Activated CD4-positive, alpha-beta memory T cell treated with anti-CD3 and anti-CD28 coated beads, Interleukin-2, amount 10 ng/mL, durations not matched to agents 7 days and 5 days (primary cell): ENCODE data around the gene ALG12. TPM values are rescaled to one million over a fixed set of nuclear protein-coding genes. Genes with fewer than 3 reads are reported as not detected.

Source experiments
- CTCF ChIA-PET: fragments of 350-600 bp; sonication (Branson Sonifier 250); formaldehyde crosslinking; loops from one replicate; lab custom pipeline; 2021; ENCODE audit warnings: antibody characterized with exemption, inconsistent platforms; lab: Charles Lee
- POLR2A ChIA-PET: fragments of 350-600 bp; sonication (Branson Sonifier 250); formaldehyde crosslinking; loops from one replicate; lab custom pipeline; 2021; ENCODE audit warnings: antibody characterized with exemption; lab: Charles Lee
- DNase-seq: peaks from one replicate; pipeline ENCODE4 v3.0.0-alpha.2; 2020
- H3K27ac Mint-ChIP-seq: one replicate; pipeline ENCODE4 v1.8.0; 2021; ENCODE audit warnings: mild to moderate bottlenecking, mixed read lengths
- H3K27me3 Mint-ChIP-seq: one replicate; pipeline ENCODE4 v1.8.0; 2021; ENCODE audit warnings: mixed read lengths
- H3K36me3 Mint-ChIP-seq: one replicate; pipeline ENCODE4 v1.8.0; 2021; ENCODE audit warnings: low read depth, mixed read lengths
- H3K4me1 Mint-ChIP-seq: one replicate; pipeline ENCODE4 v1.8.0; 2021; ENCODE audit warnings: mixed read lengths
- H3K4me3 Mint-ChIP-seq: one replicate; pipeline ENCODE4 v1.8.0; 2021; ENCODE audit warnings: mild to moderate bottlenecking, mixed read lengths
- H3K9me3 Mint-ChIP-seq: one replicate; pipeline ENCODE4 v1.8.0; 2021; ENCODE audit warnings: mixed read lengths
- total RNA-seq, 2 experiments: library from RNA; stranded (reverse); gene quantifications; one replicate each; pipeline ENCODE4 v1.2.3, GENCODE V29; 2021

The ALG12 gene
- total RNA-seq, 2 experiments from 2014 or later = 14.7 to 20.6 TPM

- peaks cover 59% of the 10 kb centered on the region for H3K36me3 Mint-ChIP-seq
- peaks cover 34% of the 10 kb centered on the region for H3K9me3 Mint-ChIP-seq
- no peak overlapping the region for H3K4me3 Mint-ChIP-seq
- no peak for DNase-seq
- H3K27me3 Mint-ChIP-seq = no peaks in the 10 kb centered on the region
- H3K4me1 Mint-ChIP-seq = peaks cover 70% of the 10 kb centered on the region
- ChIA-PET POLR2A (interaction anchor here (0.8 to 3.2 kb wide), 11 partner anchors 11 to 100 kb away, joined by 3 to 18 read pairs (median 3); partner anchors contain the start of gene PIM3), CTCF (interaction anchor here (1.9 kb wide), 1 partner anchor 29 kb away, joined by 6 read pairs; no protein-coding TSS in a partner anchor)
- peak overlapping the region; percentile 77 for H3K27ac Mint-ChIP-seq
Observed at GRCh38 chr22:49867303-49868265, 50.7 kb downstream of the ALG12 start.

- Mint-ChIP-seq H3K9me3 (peaks cover 34% of the 10 kb centered on the region), H3K36me3 (peaks cover 59% of the 10 kb centered on the region), H3K4me3 (no peak overlapping the region), H3K27ac (no peak overlapping the region), H3K27me3 (no peaks in the 10 kb centered on the region), H3K4me1 (peaks cover 74% of the 10 kb centered on the region)
- ChIA-PET CTCF (no interaction called here), POLR2A (interaction anchor here (1.3 to 3.2 kb wide), 3 partner anchors 11 to 40 kb away, joined by 3 to 18 read pairs (median 3); no protein-coding TSS in a partner anchor)
- DNase-seq = no peak
Observed at GRCh38 chr22:49866646-49867045, 51.6 kb downstream of the ALG12 start.

GRCh38 chr22:49866134-49866533 lies 52.1 kb downstream of the ALG12 start:
- no peak for DNase-seq
- Mint-ChIP-seq H3K27ac (no peak overlapping the region), H3K4me3 (no peak overlapping the region), H3K4me1 (peaks cover 76% of the 10 kb centered on the region), H3K27me3 (no peaks in the 10 kb centered on the region), H3K36me3 (peaks cover 59% of the 10 kb centered on the region), H3K9me3 (peaks cover 34% of the 10 kb centered on the region)
- ChIA-PET POLR2A (interaction anchor here (1.3 to 3.2 kb wide), 2 partner anchors 11 to 40 kb away, joined by 3 to 18 read pairs; no protein-coding TSS in a partner anchor), CTCF (no interaction called here)

- H3K27ac Mint-ChIP-seq = no peak overlapping the region
- no peak for DNase-seq
- peaks cover 54% of the 10 kb centered on the region for H3K36me3 Mint-ChIP-seq
- ChIA-PET CTCF (no interaction called here), POLR2A (no interaction called here)
- no peaks in the 10 kb centered on the region for H3K27me3 Mint-ChIP-seq
- no peak overlapping the region for H3K4me3 Mint-ChIP-seq
- peaks cover 72% of the 10 kb centered on the region for H3K4me1 Mint-ChIP-seq
- peaks cover 31% of the 10 kb centered on the region for H3K9me3 Mint-ChIP-seq
Observed at GRCh38 chr22:49865156-49865555, 53.1 kb downstream of the ALG12 start.

GRCh38 chr22:49863931-49864330 lies 54.3 kb downstream of the ALG12 start:
- CTCF ChIA-PET = no interaction called here
- Mint-ChIP-seq H3K27me3 (no peaks in the 10 kb centered on the region), H3K27ac (peak overlapping the region; percentile 21), H3K4me3 (no peak overlapping the region), H3K4me1 (peaks cover 61% of the 10 kb centered on the region), H3K9me3 (peaks cover 19% of the 10 kb centered on the region), H3K36me3 (peaks cover 42% of the 10 kb centered on the region)
- POLR2A ChIA-PET = no interaction called here
- DNase-seq = no peak

- H3K27ac Mint-ChIP-seq = no peak overlapping the region
- ChIA-PET POLR2A (interaction anchor here (1.0 kb wide), 1 partner anchor 36 kb away, joined by 4 read pairs; no protein-coding TSS in a partner anchor), CTCF (no interaction called here)
- peaks cover 52% of the 10 kb centered on the region for H3K4me1 Mint-ChIP-seq
- H3K9me3 Mint-ChIP-seq = peaks cover 18% of the 10 kb centered on the region
- no peak overlapping the region for H3K4me3 Mint-ChIP-seq
- DNase-seq = no peak
- H3K27me3 Mint-ChIP-seq = no peaks in the 10 kb centered on the region
- H3K36me3 Mint-ChIP-seq = peaks cover 31% of the 10 kb centered on the region
Observed at GRCh38 chr22:49862496-49862776, 55.8 kb downstream of the ALG12 start.

DNA sequence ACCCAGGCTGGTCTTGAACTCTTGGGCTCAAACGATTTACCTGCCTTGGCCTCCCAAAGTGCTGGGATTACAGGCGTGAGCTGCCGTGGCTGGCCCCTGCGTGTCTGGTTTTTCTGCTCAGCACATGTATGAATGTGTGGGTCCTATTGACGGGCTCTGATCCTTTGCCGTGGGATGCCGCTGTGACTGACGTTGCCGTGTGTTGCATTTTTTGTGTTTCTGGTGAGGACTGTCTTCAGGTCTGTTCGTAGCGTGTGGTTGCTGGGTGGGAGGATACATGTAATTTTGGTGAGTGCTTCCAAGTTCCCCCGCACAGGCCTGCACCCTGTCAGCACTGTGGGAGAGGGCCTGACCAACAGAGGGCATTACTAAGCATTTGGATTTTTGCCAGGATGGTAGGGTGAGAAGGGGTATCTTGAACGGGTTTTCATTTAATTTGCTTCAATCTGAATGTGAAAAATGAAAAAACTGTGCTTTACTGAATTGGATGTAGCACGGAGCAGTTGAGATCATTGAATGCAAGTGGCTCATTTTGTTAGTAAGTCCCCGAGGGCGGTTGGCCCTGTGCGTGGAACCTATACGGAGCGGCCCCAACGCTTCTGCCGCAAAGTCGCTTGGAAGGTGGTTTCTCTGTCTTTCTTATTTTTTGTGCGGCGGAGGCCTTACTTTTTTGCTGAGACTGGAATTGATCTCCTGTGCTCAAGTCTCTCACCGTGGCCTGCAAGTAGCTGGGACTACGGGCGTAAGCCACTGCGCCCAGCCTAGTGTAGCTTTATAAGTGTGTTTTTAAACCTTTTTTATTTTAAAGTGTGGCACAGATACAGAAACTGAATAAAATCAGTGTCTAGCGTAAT lies 56.4 kb downstream of the ALG12 start:
- peaks cover 25% of the 10 kb centered on the region for H3K36me3 Mint-ChIP-seq
- H3K27ac Mint-ChIP-seq = no peak overlapping the region
- H3K9me3 Mint-ChIP-seq = peaks cover 15% of the 10 kb centered on the region
- CTCF ChIA-PET = no interaction called here
- no peaks in the 10 kb centered on the region for H3K27me3 Mint-ChIP-seq
- H3K4me1 Mint-ChIP-seq = peaks cover 49% of the 10 kb centered on the region
- POLR2A ChIA-PET = interaction anchor here (1.0 kb wide), 1 partner anchor 36 kb away, joined by 4 read pairs; no protein-coding TSS in a partner anchor
- H3K4me3 Mint-ChIP-seq = no peak overlapping the region
- no peak for DNase-seq

DNA sequence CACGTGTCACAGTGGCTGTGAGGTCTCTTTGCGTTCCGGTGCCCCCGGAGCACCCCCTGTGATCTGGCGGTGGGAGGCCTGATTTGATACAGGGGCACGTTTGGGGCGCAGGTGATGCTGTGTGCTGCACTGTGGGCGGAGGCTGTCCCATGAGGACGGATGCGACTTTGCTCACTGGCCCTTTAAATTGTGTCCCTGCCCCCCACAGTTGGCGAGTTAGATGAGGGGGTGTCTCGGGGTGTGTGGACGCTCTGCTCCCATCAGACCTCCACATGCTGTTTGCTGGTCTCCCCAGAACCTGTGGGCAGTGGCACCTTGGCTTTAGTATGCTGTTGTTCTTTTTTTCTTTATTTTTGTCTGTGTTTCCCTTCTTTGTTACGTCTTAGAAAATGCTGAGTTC lies 59.4 kb downstream of the ALG12 start:
- ChIA-PET POLR2A (interaction anchor here (5.1 kb wide), 1 partner anchor 33 kb away, joined by 38 read pairs; no protein-coding TSS in a partner anchor), CTCF (interaction anchor here (1.4 kb wide), 1 partner anchor 91 kb away, joined by 3 read pairs; no protein-coding TSS in a partner anchor)
- H3K4me1 Mint-ChIP-seq = peaks cover 49% of the 10 kb centered on the region
- H3K27ac Mint-ChIP-seq = no peak overlapping the region
- peaks cover 17% of the 10 kb centered on the region for H3K36me3 Mint-ChIP-seq
- no peaks in the 10 kb centered on the region for H3K9me3 Mint-ChIP-seq
- no peak overlapping the region for H3K4me3 Mint-ChIP-seq
- no peaks in the 10 kb centered on the region for H3K27me3 Mint-ChIP-seq
- DNase-seq = no peak

DNA sequence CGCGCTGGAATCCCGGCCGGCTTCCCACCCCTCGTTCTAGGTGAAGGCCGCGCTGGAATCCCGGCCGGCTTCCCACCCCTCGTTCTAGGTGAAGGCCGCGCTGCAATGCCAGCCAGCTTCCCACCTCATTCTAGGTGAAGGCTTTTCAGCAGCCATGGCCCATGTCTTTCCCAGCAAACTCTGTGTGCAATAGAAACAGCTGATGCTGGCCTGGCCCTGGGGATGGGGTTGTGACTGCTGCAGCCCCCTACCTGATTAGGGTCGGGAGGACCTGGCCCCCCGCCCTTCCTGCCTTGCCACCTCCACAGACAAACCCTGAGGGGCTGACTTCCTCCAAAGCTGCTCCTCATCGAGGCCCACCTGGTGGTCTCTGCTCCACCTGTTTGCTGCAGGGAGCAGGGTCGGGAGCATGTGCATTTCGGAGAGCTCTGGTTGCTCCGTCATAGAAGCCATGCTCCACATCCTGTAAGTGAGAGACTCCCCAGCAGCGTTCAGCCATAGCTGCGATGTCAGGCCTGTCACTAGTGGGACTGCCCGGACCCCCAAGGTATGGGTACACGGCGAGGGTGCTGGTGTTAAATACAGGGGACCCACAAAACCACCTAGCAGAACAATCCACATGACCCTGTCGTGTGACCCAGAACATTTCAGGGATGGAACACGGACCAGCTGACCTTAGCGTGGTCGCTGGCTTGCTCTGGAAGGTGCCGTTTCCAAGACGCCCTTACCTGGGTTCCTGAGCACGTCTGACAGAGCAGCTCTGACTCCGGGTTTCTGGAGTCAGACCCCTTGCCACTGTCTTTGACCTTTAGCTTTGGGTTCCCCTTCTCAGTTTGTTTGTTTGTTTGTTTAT lies 61.2 kb downstream of the ALG12 start:
- ChIA-PET POLR2A (interaction anchor here (0.7 to 5.1 kb wide), 5 partner anchors 11 to 49 kb away, joined by 3 to 38 read pairs (median 6); no protein-coding TSS in a partner anchor), CTCF (no interaction called here)
- H3K4me1 Mint-ChIP-seq = peaks cover 44% of the 10 kb centered on the region
- no peak overlapping the region for H3K4me3 Mint-ChIP-seq
- H3K27me3 Mint-ChIP-seq = no peaks in the 10 kb centered on the region
- peaks cover 14% of the 10 kb centered on the region for H3K36me3 Mint-ChIP-seq
- no peak overlapping the region for H3K27ac Mint-ChIP-seq
- H3K9me3 Mint-ChIP-seq = no peaks in the 10 kb centered on the region
- no peak for DNase-seq

- Mint-ChIP-seq H3K36me3 (peaks cover 14% of the 10 kb centered on the region), H3K27me3 (no peaks in the 10 kb centered on the region), H3K27ac (no peak overlapping the region), H3K4me3 (no peak overlapping the region), H3K4me1 (peaks cover 46% of the 10 kb centered on the region), H3K9me3 (no peaks in the 10 kb centered on the region)
- POLR2A ChIA-PET = interaction anchor here (1.0 to 5.1 kb wide), 8 partner anchors 10 to 80 kb away, joined by 3 to 38 read pairs (median 6); no protein-coding TSS in a partner anchor
- CTCF ChIA-PET = interaction anchor here (1.3 kb wide), 1 partner anchor 174 kb away, joined by 4 read pairs; no protein-coding TSS in a partner anchor
- DNase-seq = no peak
Observed at GRCh38 chr22:49856343-49856742, 61.9 kb downstream of the ALG12 start.

DNA sequence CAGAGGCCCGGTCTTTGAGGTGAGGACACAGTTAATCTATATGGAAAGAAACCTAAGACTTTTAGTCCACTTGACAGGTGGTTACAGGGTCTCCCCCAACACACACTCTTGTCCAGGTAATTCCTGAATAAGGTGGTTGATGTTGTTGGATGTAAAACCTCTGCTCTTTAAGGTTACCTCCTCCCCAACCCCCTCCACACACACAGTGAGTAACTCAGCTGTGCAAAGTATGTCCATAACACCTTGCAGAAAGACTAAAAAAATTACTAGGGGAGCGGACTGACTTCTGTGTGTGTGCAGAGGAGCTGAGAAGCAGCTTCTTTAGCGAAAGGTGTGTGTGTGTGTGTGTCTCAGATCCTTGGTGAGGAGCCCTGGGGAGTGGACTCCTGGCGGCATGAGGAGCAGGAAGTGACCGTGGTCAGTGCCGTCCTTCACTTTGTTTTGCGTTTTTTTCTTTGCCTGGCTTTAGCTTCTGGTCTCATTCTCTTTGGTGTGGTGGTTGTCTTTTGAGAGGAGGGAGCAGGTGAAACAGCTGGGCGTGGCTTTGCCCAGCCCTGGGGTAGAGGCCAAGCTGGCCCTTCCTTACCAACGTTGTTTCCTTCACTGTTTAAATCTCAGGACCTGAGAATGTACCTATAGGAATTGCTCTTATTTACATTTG lies 62.9 kb downstream of the ALG12 start:
- Mint-ChIP-seq H3K4me3 (peak overlapping the region; percentile 95), H3K27ac (peak overlapping the region; percentile 41), H3K9me3 (no peaks in the 10 kb centered on the region), H3K27me3 (no peaks in the 10 kb centered on the region), H3K36me3 (peaks cover 17% of the 10 kb centered on the region), H3K4me1 (peaks cover 51% of the 10 kb centered on the region)
- CTCF ChIA-PET = interaction anchor here (1.2 to 1.4 kb wide), 3 partner anchors 34 to 175 kb away, joined by 3 to 4 read pairs (median 4); no protein-coding TSS in a partner anchor
- no peak for DNase-seq
- POLR2A ChIA-PET = interaction anchor here (1.0 to 5.1 kb wide), 18 partner anchors 9 to 81 kb away, joined by 3 to 38 read pairs (median 4); partner anchors contain the start of genes ALG12 and CRELD2
